ENCODE results near the gene PDIA2. TPM values are rescaled to one million over a fixed set of nuclear protein-coding genes. Genes with fewer than 3 reads are reported as not detected.

Gene PDIA2
- total RNA-seq, 2 donors from 2014 or later: 0.52 to 5.4 TPM

- Histone ChIP-seq H3K4me1 (peaks cover 0 to 16% of the 10 kb centered on the region in 2 donors), H3K4me3 (no peak overlapping the region), H3K27ac (no peak overlapping the region), H3K9me3 (no peaks in the 10 kb centered on the region), H3K27me3 (no peaks in the 10 kb centered on the region), H3K36me3 (peaks cover 2% of the 10 kb centered on the region)
- DNase-seq (ENCODE audit: low spot score): no peak
- TF ChIP-seq CTCF (IDR thresholded peaks at IDR 0.05): no peak
Measured at GRCh38 chr16:282491-282890, 473 bp upstream of the PDIA2 start.

- no peak overlapping the region for H3K4me3 ChIP-seq
- H3K27me3 ChIP-seq: no peaks in the 10 kb centered on the region
- TF ChIP-seq CTCF (IDR thresholded peaks at IDR 0.05): no peak
- no peaks in the 10 kb centered on the region for H3K9me3 ChIP-seq
- H3K36me3 ChIP-seq: peaks cover 19% of the 10 kb centered on the region
- H3K27ac ChIP-seq: no peak overlapping the region
- peaks cover 0 to 16% of the 10 kb centered on the region in 2 donors for H3K4me1 ChIP-seq
- DNase-seq (ENCODE audit: low spot score): no peak
Measured at GRCh38 chr16:284204-285120, 1.5 kb downstream of the PDIA2 start.

- peaks cover 0 to 9% of the 10 kb centered on the region in 2 donors for H3K4me1 ChIP-seq
- H3K27ac ChIP-seq: no peak overlapping the region
- no peaks in the 10 kb centered on the region for H3K27me3 ChIP-seq
- no peak for DNase-seq (ENCODE audit: low spot score)
- H3K36me3 ChIP-seq: peaks cover 22% of the 10 kb centered on the region
- no peak for TF ChIP-seq CTCF (IDR thresholded peaks at IDR 0.05)
- no peaks in the 10 kb centered on the region for H3K9me3 ChIP-seq
- H3K4me3 ChIP-seq: no peak overlapping the region
Measured at GRCh38 chr16:285146-286055, 2.4 kb downstream of the PDIA2 start.

GRCh38 chr16:286491-287297 lies 3.7 kb downstream of the PDIA2 start:
- Histone ChIP-seq H3K27me3 (no peaks in the 10 kb centered on the region), H3K36me3 (peaks cover 28% of the 10 kb centered on the region), H3K4me3 (no peak overlapping the region), H3K9me3 (no peaks in the 10 kb centered on the region), H3K27ac (no peak overlapping the region), H3K4me1 (no peaks in the 10 kb centered on the region)
- TF ChIP-seq CTCF (IDR thresholded peaks at IDR 0.05): no peak
- DNase-seq (ENCODE audit: low spot score): no peak

- no peak for TF ChIP-seq CTCF (IDR thresholded peaks at IDR 0.05)
- H3K9me3 ChIP-seq: no peaks in the 10 kb centered on the region
- H3K4me3 ChIP-seq: no peak overlapping the region
- H3K27ac ChIP-seq: no peak overlapping the region
- peaks cover 33% of the 10 kb centered on the region for H3K36me3 ChIP-seq
- no peaks in the 10 kb centered on the region for H3K27me3 ChIP-seq
- no peaks in the 10 kb centered on the region for H3K4me1 ChIP-seq
- DNase-seq (ENCODE audit: low spot score): no peak
Measured at GRCh38 chr16:287298-287811, 4.4 kb downstream of the PDIA2 start.

Measured in right atrium auricular region (tissue), 2 donors.